H1 (cell line): Measurements from ENCODE around the gene STBD1.

Source experiments
- CHD2 ChIP-seq: IDR thresholded peaks from 2 replicates; pipeline ENCODE4 v1.6.1; 2012; ENCODE audit warnings: low read length, improper control_type of control experiment
- POLR2A ChIP-seq, 2 experiments: IDR thresholded peaks; 1 replicate in 1 of 2; 2 replicates in 1 of 2; pipeline ENCODE4 v1.6.1; 2011; ENCODE audit warnings: low read depth in 2 of 2, low read length in 2 of 2, mild to moderate bottlenecking in 2 of 2; ENCODE audit errors: control extremely low read depth in 1 of 2
- TF ChIP-seq, protein P1 (sequence below), 3 experiments: IDR thresholded peaks; 1 replicate in 2 of 3; 2 replicates in 1 of 3; pipeline versions ENCODE4 v1.5.1 to v1.6.1; 2011; ENCODE audit warnings: low read length in 3 of 3, mild to moderate bottlenecking in 3 of 3, inconsistent platforms in 2 of 3, low read depth in 1 of 3, moderate library complexity in 1 of 3; ENCODE audit not compliant: insufficient read depth in 1 of 3; ENCODE audit errors: control extremely low read depth in 1 of 3

DNA sequence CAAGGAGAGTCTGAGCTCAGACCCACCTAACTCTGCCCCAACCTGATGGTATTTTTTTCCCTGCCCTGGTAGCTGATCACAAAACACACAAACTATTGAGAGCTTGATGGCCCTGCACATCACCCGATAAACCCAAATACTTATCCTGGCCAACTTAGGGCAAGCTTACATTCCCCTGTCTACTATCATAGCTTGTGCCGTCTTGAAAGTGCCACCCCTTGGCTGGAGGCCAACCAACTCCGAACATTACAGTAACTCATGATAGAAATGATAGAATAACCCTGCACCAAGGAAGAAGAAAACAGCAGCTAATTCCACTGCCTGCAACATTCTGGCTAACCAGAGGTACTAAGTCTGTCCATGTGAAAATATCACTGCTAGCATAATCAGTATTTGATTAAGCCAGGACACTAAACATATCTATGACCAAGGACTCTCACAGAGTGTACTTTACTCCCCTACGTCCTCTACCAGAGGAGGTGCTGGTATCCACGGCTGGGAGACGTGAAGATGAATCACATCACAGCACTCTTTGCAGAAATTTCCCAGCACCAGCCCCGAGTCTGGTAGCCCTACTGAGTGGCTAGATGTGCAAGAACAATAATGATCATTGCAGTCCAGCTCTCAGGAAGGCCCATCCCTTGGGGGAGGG is 8.9 kb downstream of the STBD1 start:
- no peak for TF ChIP-seq POLR2A (IDR thresholded peaks at IDR 0.05; ENCODE audit: control extremely low read depth in 1 of 2, low read depth in 2 of 2, low read length in 2 of 2)
- TF ChIP-seq, protein P1, sequence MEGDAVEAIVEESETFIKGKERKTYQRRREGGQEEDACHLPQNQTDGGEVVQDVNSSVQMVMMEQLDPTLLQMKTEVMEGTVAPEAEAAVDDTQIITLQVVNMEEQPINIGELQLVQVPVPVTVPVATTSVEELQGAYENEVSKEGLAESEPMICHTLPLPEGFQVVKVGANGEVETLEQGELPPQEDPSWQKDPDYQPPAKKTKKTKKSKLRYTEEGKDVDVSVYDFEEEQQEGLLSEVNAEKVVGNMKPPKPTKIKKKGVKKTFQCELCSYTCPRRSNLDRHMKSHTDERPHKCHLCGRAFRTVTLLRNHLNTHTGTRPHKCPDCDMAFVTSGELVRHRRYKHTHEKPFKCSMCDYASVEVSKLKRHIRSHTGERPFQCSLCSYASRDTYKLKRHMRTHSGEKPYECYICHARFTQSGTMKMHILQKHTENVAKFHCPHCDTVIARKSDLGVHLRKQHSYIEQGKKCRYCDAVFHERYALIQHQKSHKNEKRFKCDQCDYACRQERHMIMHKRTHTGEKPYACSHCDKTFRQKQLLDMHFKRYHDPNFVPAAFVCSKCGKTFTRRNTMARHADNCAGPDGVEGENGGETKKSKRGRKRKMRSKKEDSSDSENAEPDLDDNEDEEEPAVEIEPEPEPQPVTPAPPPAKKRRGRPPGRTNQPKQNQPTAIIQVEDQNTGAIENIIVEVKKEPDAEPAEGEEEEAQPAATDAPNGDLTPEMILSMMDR (IDR thresholded peaks at IDR 0.05; ENCODE audit: control extremely low read depth in 1 of 3, insufficient read depth in 1 of 3, low read depth in 1 of 3, low read length in 3 of 3): no peak
- no peak for TF ChIP-seq CHD2
